Loucy (cell line): ENCODE measurements around the gene HAGH.

Experiments used
- H2AFZ ChIP-seq: fragments of 200-600 bp; sonication (generic); 2 replicates; pipeline ENCODE4 v1.6.0; 2016; ENCODE audit warnings: antibody characterized with exemption, mild to moderate bottlenecking, low read length, moderate library complexity
- H3F3A ChIP-seq: fragments of 200-600 bp; 2 replicates; pipeline ENCODE4 v1.6.0; 2016; ENCODE audit warnings: antibody characterized with exemption, low read depth, mild to moderate bottlenecking
- H3K27me3 ChIP-seq: fragments of 200-600 bp; sonication (generic); 2 replicates; pipeline ENCODE4 v1.6.1; 2014; ENCODE audit warnings: low read length, mild to moderate bottlenecking; ENCODE audit not compliant: insufficient read depth, poor library complexity, severe bottlenecking
- H3K36me3 ChIP-seq: fragments of 200-600 bp; sonication (generic); 2 replicates; pipeline ENCODE4 v1.6.1; 2016; ENCODE audit warnings: low read length; ENCODE audit not compliant: insufficient read depth
- H3K4me1 ChIP-seq: fragments of 200-600 bp; sonication (generic); 2 replicates; pipeline ENCODE4 v1.5.1; 2014; ENCODE audit warnings: low read length, mild to moderate bottlenecking; ENCODE audit not compliant: insufficient read depth, poor library complexity, severe bottlenecking
- H3K4me2 ChIP-seq: fragments of 200-600 bp; sonication (generic); 2 replicates; pipeline ENCODE4 v1.6.0; 2014; ENCODE audit warnings: antibody characterized with exemption, low read length, low read depth, mild to moderate bottlenecking; ENCODE audit not compliant: poor library complexity, severe bottlenecking
- H3K4me3 ChIP-seq: fragments of 200-600 bp; sonication (generic); 2 replicates; pipeline ENCODE4 v1.5.1; 2014; ENCODE audit warnings: low read length, mild to moderate bottlenecking, mixed read lengths; ENCODE audit not compliant: poor library complexity, severe bottlenecking
- H3K79me2 ChIP-seq: fragments of 200-600 bp; sonication (generic); 2 replicates; pipeline ENCODE4 v1.6.1; 2014; ENCODE audit warnings: low read length; ENCODE audit not compliant: insufficient read depth
- H3K9ac ChIP-seq: fragments of 200-600 bp; sonication (generic); 2 replicates; pipeline ENCODE4 v1.6.0; 2014; ENCODE audit warnings: mild to moderate bottlenecking, low read depth, low read length, moderate library complexity; ENCODE audit not compliant: poor library complexity, severe bottlenecking
- H3K9me2 ChIP-seq: fragments of 200-600 bp; sonication (generic); replicated peaks from 2 replicates; pipeline ENCODE4 v1.6.1; 2016; ENCODE audit warnings: low read depth, low read length, mixed read lengths
- H3K9me3 ChIP-seq: fragments of 200-600 bp; sonication (generic); 2 replicates; pipeline ENCODE4 v1.6.1; 2014; ENCODE audit warnings: mild to moderate bottlenecking, antibody characterized with exemption, low read length, low read depth; ENCODE audit not compliant: insufficient read depth
- H4K20me1 ChIP-seq: fragments of 200-600 bp; sonication (generic); 2 replicates; pipeline ENCODE4 v1.6.0; 2014; ENCODE audit warnings: antibody characterized with exemption, low read length, mild to moderate bottlenecking; ENCODE audit not compliant: insufficient read depth, poor library complexity, severe bottlenecking
- CTCF ChIP-seq: fragments of 200-600 bp; sonication (generic); conservative IDR thresholded peaks from 2 replicates; pipeline ENCODE4 v1.5.1; 2014; ENCODE audit warnings: mild to moderate bottlenecking, antibody characterized with exemption, low read length
- EZH2phosphoT487 ChIP-seq: fragments of 200-600 bp; IDR thresholded peaks from 2 replicates; pipeline ENCODE4 v1.6.1; 2018; ENCODE audit warnings: antibody characterized with exemption, mild to moderate bottlenecking, moderate library complexity, borderline replicate concordance

The HAGH gene

DNA sequence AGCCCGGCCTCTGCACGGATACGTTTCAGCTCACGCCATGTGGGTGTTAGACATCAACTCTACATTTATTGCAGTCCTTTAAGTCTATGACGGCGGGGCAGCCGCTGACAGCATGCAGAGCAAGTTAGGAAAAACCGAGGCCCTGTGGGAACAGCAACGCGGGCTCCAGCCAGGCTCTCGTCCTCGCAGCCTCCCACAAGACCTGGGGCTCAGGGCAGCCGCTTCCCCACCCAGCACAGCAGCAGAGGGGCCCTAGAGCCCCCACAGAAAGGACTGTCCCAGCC, 50.0 kb downstream of the HAGH start:
- no peak overlapping the region for H3K4me3 ChIP-seq
- no peaks in the 10 kb centered on the region for H3K9me3 ChIP-seq
- H3F3A ChIP-seq, result no peaks in the 10 kb centered on the region
- H3K4me2 ChIP-seq, result no peak overlapping the region
- no peaks in the 10 kb centered on the region for H3K4me1 ChIP-seq
- H3K9ac ChIP-seq, result no peak overlapping the region
- H2AFZ ChIP-seq, result no peak overlapping the region
- H4K20me1 ChIP-seq, result peaks cover 14% of the 10 kb centered on the region
- no peaks in the 10 kb centered on the region for H3K9me2 ChIP-seq
- H3K36me3 ChIP-seq, result no peaks in the 10 kb centered on the region
- H3K79me2 ChIP-seq, result peaks cover 39% of the 10 kb centered on the region
- no peaks in the 10 kb centered on the region for H3K27me3 ChIP-seq
- TF ChIP-seq EZH2phosphoT487, result no peak
- TF ChIP-seq CTCF, result no peak

GRCh38 chr16:1775846-1776671, 50.6 kb downstream of the HAGH start:
- Histone ChIP-seq H3K36me3 (no peaks in the 10 kb centered on the region), H3K4me2 (no peak overlapping the region)

GRCh38 chr16:1775006-1775845, 51.4 kb downstream of the HAGH start:
- no peaks in the 10 kb centered on the region for H3K4me1 ChIP-seq
- H2AFZ ChIP-seq, result no peak overlapping the region
- H3K9me3 ChIP-seq, result no peaks in the 10 kb centered on the region
- TF ChIP-seq CTCF (no peak), EZH2phosphoT487 (no peak)
- no peak overlapping the region for H3K4me2 ChIP-seq
- H3K27me3 ChIP-seq, result no peaks in the 10 kb centered on the region
- H3K9me2 ChIP-seq, result no peaks in the 10 kb centered on the region
- H3K4me3 ChIP-seq, result no peak overlapping the region
- H4K20me1 ChIP-seq, result peaks cover 10% of the 10 kb centered on the region
- H3K9ac ChIP-seq, result no peak overlapping the region
- H3K79me2 ChIP-seq, result peaks cover 26% of the 10 kb centered on the region; the same call in 1 of the 2 replicates
- no peaks in the 10 kb centered on the region for H3F3A ChIP-seq
- no peaks in the 10 kb centered on the region for H3K36me3 ChIP-seq

More at GRCh38 chr16:1775846-1776671, 50.6 kb downstream of the HAGH start:
- Histone ChIP-seq H3K9ac (no peak overlapping the region), H2AFZ (no peak overlapping the region), H3K27me3 (no peaks in the 10 kb centered on the region), H3K9me2 (no peaks in the 10 kb centered on the region), H3K4me1 (no peaks in the 10 kb centered on the region), H4K20me1 (peaks cover 10% of the 10 kb centered on the region), H3K79me2 (peaks cover 34% of the 10 kb centered on the region; the same call in 1 of the 2 replicates), H3K9me3 (no peaks in the 10 kb centered on the region), H3K4me3 (no peak overlapping the region), H3F3A (no peaks in the 10 kb centered on the region)
- TF ChIP-seq CTCF, result no peak
- no peak for TF ChIP-seq EZH2phosphoT487
